Stimulated activated CD8-positive, alpha-beta memory T cell treated with anti-CD3 and anti-CD28 coated beads, Interleukin-2, amount 100 ng/mL, for 1 hour (primary cell): ENCODE measurements around the gene KCNH4.
"Not testable (repeated sequence)": the region's sequence is repeated elsewhere in the genome, so short reads cannot be mapped to it uniquely, and the experiment has no call there.

Experiments
- DNase-seq, 2 donors: peaks; one replicate each; pipeline ENCODE4 v3.0.0-alpha.2; 2020; ENCODE audit warnings: low read depth in 2 of 2

KCNH4 gene

GRCh38 chr17:42178817-42179216 lies 2.1 kb downstream of the KCNH4 start:
- DNase-seq, result no peak

GRCh38 chr17:42177684-42178083 lies 3.3 kb downstream of the KCNH4 start:
- DNase-seq, result no peak

- DNase-seq, result no peak
Measured at GRCh38 chr17:42174126-42174783, 6.7 kb downstream of the KCNH4 start.

GRCh38 chr17:42171831-42172230 lies 9.1 kb downstream of the KCNH4 start:
- no peak for DNase-seq

DNA sequence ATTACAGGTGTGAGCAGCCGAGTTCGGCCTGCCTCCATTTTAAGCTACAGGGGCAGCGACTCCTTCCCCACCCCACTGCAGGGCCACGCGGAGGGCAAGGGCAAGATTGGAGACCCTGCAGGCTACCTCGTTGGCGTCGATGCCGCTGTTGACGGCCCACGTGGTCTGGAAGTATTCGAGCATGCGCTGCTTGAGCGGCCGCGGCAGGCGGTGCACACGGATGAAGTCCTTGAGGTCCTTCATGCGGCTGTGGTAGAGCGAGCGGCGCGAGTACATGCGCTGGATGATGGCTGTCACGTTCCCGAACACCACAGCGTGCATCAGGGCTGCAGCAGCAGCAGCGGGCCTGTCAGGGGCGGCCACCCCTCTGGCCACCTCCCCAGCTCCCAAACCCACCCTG lies 11.6 kb downstream of the KCNH4 start:
- DNase-seq, result no peak

GRCh38 chr17:42167807-42168206 lies 13.1 kb downstream of the KCNH4 start:
- DNase-seq, result no peak

- DNase-seq, result no peak
Measured at GRCh38 chr17:42166196-42166763, 14.7 kb downstream of the KCNH4 start.

GRCh38 chr17:42165751-42166150 lies 15.2 kb downstream of the KCNH4 start:
- no peak for DNase-seq

DNA sequence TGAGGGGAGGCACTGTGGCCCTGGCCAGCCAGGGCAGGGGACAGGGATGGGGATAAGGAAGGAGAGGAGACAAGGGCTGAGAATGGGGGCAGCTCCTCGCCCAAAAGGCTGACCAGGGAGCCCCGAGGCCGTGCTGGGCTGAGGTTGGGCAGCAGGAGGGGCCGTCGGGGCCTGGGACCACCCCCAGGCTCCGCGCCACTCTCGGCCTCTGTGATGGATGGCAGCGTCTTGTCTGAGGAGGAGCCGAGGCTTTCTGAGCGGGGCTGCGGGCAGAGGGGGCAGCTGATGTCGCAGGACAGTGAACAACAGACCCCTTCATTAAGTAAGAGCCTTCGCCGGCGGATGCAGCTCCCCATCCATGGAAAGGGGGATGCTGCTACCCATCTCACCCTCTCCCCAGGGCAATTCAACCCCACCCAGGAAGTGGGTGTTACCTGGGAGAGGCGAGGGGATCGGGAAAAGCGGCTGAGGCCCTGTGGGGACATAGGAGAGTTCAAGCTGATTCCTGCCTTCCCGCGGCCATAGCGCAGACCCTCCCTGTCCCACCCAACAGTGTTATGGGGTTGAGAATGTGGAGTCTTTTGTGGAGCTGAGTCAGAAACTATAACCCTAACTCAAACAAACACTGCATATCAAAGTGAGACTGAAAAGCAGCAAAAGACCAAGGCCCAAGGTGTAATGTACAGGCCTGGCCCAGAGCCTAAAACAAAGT lies 17.1 kb downstream of the KCNH4 start:
- DNase-seq, result no peak

- no peak for DNase-seq
Measured at GRCh38 chr17:42163113-42163512, 17.8 kb downstream of the KCNH4 start.

GRCh38 chr17:42160531-42160910 lies 20.4 kb downstream of the KCNH4 start:
- no peak for DNase-seq

GRCh38 chr17:42159796-42160530 lies 21.0 kb downstream of the KCNH4 start:
- no peak for DNase-seq

- DNase-seq, result no peak
Measured at GRCh38 chr17:42155614-42156045, 25.3 kb downstream of the KCNH4 start.

- no peak for DNase-seq
Measured at GRCh38 chr17:42153919-42154742, 26.8 kb downstream of the KCNH4 start.

- no peak for DNase-seq
Measured at GRCh38 chr17:42146911-42147607, 33.9 kb downstream of the KCNH4 start.

- DNase-seq, result not testable (repeated sequence)
Measured at GRCh38 chr17:42143138-42143537, 37.8 kb downstream of the KCNH4 start.

- no peak for DNase-seq
Measured at GRCh38 chr17:42142371-42142896, 38.5 kb downstream of the KCNH4 start.

GRCh38 chr17:42141382-42141781 lies 39.6 kb downstream of the KCNH4 start:
- no peak for DNase-seq

DNA sequence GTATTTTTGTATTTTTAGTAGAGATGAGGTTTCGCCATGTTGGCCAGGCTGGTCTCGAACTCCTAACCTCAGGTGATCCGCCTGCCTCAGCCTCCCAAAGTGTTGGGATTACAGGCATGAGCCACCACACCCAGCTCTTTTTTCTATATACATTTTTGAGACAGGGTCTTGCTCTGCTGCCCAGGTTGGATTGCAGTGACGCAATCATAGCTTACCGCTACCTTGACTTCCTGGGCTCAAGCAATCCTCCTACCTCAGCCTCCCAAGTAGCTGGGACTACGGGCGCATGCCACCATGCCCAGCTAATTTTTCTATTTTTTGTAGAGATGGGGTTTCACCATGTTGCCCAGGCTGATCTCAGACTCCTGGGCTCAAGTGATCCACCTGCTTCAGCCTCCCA lies 40.3 kb downstream of the KCNH4 start:
- not testable (repeated sequence) for DNase-seq

- DNase-seq, result no peak
Measured at GRCh38 chr17:42138749-42139492, 42.0 kb downstream of the KCNH4 start.
